ENCODE results near the gene DCLK1.

DCLK1 gene

DNA sequence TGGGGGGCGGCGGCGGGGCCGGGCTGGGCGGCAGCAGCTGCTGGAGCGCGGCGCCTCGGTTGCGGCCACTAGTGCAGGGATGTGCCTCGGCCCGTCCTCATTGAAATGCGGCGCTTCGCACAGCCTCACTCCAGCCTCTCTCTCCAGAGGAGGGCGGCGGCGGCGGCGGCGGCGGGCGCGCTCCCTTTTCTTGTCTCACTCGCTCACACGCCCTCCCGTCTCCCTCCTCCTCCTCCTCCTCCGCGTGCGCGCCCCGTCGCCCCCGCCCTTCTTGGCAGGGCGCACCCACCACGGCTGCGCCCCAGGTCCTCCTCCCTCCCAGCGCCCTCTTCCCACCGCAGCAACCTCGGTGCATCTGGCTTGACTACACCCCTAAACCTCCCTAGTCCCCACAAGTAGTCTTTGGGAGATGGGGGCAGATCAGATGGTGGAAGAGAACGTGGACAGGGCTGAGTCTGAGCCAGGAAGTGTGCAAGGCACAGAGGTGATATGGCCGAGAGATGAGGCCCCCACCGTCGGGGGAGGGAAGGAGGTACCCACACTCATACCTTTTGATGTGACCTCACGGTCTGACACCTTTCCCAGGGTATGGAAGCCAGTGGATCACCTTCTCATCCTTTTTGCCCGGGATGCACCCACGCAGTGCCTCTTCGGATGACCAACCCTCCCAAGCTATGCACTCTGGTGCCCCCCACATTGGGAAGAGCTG is at the start of gene DCLK1:
TSS of gene DCLK1 (minus strand) at position 161 of the 709 bp plus-strand sequence.
- DNase-seq (ENCODE audit: low read depth, low spot score): no peak

DNA sequence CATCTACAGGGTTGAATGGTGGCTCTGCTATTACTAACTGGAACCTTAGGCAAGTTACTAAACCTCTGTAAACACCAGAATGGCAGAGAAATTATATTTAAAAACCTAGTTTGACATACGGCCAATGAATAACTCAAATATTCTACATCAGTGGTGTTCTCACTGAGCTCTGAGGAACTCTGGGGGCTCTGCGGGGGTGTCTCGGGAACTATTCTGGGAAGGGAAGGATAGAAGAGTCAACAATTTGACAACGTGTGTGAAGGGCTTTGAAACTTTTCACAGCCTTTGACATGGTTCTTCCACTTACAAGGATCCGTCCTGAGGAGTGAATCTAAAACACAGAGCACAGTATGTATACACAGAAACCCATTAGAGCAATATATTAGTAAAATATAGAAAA is 44.4 kb upstream of the DCLK1 start:
- DNase-seq (ENCODE audit: low read depth, low spot score): no peak

DNA sequence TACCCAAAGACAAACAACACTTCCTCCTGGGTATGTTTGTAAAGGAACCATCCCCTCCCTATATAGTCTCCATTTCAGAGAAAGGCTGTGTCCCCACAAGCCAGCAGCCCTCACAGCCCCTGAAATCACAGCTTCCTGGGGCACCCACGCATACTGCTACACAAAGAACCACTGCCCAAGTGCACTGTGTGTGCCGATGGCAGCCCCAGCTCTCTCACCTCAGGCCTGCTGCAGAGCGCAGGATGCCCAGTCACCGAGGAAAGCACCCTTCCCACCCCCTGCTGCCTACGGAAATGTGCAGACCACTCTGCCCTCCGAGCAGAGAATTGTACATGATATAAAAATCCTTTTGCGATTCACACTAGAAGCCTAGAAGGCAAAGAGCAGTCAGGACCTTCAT is 43.7 kb upstream of the DCLK1 start:
- no peak for DNase-seq (ENCODE audit: low read depth, low spot score)

DNA sequence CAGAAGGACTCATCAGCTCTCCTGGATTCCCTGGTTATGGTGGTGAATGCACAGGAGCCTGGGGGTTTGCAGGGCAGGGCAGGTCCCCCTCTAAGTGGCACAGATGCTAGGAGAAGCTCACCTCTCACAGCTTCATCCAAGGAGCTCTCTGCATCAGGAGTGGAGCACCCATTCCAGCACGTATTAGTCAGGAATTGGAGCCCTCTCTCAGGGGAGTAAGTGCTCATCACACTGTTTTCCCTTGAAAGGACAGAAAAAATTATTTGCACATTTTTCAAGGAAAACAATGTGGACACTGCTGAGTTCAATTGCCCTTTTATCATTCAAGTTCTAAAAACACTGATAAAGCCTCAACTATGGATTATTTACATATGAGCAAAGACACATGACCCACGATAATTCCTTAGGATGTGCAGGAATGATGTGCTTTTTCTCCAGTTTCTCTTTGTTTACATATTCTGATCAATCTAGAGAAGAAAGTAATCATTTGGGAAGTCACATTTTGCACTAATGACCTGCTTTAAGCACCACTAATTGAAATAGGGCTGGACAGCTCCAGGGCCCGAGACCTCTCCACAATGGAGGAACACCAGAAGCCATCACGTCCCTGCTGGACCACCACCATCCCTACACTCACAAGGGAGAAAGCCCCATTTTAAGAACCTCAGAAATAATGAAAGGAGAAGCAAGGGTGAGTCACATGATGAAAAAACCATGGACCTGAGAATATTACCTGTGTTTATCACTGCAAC is 42.6 kb upstream of the DCLK1 start:
- DNase-seq (ENCODE audit: low read depth, low spot score): no peak

DNA sequence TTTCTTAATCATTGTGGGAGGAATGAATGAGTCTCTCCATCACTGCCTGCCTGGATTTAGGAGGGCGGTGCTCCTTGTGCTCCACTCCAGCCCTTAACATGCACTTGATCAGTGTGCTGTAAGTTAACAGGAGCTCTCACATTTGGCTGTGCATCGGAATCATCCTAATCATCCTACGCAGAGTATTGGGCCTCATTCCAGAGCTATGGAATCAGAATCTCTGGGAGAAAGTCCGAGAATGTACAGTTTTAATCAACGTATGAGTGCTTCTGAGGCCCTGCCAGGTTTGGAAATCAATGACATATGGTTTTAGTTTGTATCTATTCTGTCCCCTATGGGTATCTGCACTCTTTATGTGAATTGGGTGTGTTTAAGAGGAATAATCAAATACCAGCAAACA is 34.9 kb upstream of the DCLK1 start:
- no peak for DNase-seq (ENCODE audit: low read depth, low spot score)

DNA sequence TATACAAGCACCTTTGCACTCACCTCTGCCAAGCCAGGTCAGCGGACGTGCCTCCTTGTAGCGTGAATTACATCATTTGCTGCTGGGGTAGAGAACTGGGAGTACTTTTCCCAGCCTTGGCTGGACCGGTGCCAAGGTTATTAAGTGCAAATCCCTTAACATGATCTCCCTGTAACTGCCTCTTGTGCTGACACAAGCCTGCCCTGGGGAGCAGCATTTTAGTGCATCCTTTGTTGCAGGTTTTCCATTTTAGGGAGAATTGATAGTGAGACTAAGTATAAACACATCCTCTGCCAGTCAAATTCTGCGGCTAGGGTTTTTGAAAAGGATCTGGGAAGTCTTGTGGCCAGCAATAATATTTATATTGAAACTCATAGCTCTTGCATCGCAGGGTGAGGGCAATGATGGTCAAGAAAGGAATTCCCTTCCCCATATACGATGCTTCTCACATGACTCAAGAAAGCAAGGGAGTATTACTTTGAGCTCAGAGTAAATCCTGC is 32.7 kb upstream of the DCLK1 start:
- DNase-seq (ENCODE audit: low read depth, low spot score): peak; percentile 93

DNA sequence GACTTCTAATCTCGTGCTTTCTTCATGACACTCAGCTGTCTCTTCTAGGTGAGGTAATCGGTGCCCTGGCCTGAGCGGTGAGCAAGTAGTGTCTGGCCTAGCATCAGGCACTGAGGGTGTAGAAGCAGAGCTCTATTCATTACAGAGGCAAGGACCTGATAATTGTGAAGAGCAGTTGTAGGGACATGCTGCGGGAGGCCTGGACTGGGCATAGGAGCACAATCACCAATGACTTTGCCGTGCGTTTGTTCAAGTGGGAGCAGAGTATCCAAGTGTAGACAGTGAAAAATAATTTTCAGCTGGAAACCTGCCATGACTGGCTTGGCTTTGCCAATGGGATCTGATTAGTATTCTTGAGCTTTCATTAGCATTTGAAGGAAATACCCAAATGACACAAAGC is 32.1 kb upstream of the DCLK1 start:
- DNase-seq (ENCODE audit: low read depth, low spot score): no peak

DNA sequence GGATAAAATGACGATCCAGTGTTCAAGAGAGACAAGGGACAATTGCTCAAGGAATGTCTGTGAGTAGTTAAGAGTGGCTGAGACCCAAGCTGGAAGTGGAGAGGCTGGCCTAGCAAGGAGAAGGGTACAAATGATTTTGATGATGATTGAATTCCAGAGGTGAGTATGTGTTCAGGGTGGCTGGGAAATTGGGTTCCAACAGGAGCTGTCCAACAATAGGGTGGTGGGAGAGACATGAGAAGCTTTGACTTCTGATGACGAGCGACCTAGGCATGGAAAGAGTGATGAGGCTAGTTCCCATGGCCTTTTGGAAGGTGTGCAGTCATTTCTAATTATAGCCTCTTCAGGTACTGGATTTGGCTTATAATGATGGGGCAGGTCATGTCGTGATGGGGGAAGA is 29.1 kb upstream of the DCLK1 start:
- no peak for DNase-seq (ENCODE audit: low read depth, low spot score)

DNA sequence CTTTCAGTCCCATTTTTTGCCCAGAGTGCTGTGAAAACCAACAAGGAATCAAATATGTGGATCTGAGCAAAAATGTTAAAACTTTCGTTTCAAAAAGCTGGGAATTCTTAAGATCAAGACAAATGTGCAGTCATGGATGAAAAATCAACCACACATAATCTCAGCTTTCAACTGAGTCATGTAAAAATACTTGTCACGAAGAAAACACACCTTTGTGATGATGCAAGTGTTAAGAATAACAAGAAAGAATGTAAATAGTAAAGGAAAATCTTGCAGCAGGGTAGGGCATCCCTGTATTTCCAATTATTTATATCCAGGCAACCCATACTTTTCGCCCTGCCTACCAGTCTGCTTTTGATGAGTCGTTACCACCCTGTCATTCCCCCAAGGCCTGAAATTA is 27.4 kb upstream of the DCLK1 start:
- no peak for DNase-seq (ENCODE audit: low read depth, low spot score)

DNA sequence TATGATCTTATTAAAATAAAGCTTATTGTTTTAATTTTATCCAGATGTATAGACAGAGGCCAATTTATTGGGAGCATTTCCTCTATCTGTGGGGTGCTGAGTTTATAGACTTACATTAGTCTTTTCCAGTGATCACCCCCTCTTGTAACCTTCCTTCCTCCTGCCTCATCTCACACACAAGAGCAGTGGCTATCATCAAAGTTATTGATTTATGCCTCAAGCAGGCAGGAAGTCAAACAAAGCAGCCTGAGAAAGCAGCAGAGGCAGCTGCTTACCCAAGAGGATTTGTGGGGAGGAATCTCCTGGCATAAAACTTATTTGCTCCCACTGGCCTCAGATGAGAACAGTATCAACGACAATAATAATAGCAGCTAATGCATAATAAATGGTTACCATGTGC is 26.3 kb upstream of the DCLK1 start:
- peak; percentile 5 for DNase-seq (ENCODE audit: low read depth, low spot score)

DNA sequence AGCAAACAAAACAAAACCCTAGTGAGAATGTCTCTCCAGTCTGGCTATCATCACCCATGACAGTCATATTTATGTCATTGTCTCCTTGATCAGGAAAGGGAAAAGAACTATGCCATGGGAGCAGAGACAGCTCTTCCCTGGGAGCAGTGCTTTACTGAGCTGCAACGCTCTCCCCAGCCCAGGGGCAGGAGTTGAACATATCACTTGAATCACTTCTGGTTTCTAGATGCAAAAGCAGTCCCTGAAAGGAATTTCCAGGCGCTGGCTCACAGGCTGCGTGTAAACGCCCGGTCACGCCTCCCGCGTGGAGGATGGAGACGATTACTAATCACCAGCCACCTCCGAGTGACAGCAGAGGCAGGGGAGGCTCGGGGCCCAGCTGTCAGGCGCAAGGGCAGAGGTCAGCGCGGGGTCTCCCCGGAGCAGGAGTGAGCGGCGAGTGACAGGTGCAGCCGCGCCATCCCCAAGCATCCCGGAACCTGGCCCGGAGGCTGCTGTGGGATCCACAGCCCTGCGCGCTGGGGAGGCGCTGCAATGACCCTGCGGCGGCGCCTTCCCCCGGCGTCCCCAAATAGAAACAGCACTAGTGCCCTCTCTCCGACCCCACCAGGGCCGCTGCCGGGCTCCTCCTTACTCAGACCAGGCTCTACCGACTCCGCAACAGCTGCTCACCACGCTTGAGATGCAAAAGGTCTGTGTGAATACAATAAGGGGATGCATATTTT is 23.5 kb upstream of the DCLK1 start:
- no peak for DNase-seq (ENCODE audit: low read depth, low spot score)

DNA sequence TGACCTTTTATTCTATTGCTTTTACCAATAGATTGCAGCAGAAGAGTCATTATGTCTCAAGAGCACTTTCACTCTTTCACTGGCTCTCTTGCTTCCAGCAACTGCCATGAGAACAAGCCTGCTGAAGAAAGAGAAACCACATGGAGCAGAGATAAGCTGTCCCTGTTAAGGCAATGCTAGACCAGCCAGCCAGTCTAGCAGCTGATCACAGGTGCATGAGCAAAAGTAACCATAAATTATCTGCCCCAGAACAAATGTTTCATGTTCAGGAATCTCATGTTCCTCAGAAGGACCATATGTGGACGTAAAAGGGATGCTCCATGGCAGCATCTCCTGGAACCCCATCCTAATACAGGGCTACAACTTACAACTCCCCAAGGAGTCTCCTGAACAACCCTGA is 20.4 kb upstream of the DCLK1 start:
- no peak for DNase-seq (ENCODE audit: low read depth, low spot score)

DNA sequence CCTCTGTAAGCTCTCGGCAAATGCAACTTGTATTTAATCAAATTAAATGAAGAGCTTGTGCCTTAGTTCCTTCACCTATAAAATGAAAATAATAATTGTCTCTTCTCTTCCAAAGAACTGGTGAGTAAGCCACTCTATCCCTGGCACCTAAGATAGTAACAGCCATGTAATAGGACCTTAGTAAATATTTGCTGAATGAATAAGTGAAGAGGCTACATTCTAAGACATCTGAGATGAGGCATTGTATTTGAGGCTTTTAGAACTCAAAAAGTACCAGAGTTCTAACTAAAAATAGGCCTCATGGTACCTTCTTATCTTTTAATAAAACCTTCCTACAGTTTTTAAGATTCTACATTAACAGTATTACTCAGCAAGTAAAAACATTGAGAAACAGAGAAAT is 17.3 kb upstream of the DCLK1 start:
- no peak for DNase-seq (ENCODE audit: low read depth, low spot score)

DNA sequence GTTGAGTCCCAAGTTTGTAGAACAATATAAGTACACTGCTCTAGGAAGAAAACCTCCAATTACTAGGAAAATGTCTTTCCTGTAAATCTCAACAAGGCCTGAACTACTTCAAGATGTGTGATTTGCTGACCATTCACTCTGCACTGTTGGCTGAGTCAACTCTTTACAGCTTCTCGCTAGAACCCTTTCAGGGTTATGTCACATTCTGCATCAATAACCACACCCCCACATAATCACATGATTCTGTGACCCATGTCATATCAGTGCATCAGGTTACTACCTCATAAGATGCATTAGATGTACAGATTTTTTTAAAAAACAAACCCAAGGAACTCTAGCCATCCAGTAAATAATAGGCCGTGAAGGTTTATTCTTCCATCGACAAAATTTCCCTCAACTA is 16.1 kb upstream of the DCLK1 start:
- DNase-seq (ENCODE audit: low read depth, low spot score): no peak

DNA sequence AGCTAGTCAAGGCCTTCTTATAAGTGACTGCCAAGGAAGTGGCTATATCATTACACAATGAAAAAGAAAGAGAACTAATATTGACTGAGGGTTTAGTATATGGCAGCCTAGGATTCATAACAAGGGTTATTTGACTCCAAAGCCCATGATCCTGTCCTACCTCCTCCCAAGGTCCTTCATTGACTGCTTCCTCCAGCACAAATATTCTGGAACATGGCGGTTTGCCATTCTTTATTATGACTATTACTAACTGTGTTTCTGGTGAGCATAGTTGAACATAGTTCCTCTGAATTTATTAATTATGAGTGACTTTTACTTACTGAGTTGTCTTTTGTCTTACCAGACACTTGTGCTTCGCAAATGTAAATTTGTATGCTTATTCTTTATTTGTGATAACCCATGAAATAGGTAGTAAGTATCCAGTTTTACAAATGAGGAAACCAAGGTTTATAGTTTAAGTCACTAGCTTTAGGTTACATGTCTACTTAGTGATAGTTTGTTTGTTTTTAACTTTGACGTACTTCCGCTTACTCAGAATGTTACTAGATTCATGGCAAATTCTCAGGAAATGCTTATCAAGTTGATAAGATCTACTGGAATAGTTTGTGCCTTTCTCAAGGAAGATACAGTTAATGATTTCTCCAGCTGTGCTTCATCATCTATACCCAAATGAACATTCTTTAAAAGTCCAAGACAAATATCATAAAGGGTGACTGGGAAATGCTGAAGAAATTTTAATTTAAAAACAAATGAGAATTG is 15.5 kb upstream of the DCLK1 start:
- DNase-seq (ENCODE audit: low read depth, low spot score): no peak

DNA sequence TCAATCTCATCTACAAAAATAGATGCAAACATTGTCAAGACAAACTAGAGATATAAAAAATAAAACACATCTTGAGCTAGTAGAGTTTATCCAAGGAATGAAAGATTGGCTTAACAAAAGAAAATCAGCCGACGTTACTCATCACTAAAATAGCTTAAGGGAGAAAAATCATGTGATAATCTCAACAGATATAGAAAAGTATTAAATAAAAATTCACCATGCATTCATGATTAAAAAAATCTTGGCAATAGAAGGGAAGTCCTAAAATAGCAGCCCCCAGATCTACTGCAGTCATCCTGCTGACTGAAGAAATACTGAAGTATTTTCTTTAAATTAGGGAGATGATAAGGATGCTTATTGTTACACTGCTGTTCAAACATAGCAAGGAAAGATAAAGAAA is 12.6 kb upstream of the DCLK1 start:
- DNase-seq (ENCODE audit: low read depth, low spot score): no peak

DNA sequence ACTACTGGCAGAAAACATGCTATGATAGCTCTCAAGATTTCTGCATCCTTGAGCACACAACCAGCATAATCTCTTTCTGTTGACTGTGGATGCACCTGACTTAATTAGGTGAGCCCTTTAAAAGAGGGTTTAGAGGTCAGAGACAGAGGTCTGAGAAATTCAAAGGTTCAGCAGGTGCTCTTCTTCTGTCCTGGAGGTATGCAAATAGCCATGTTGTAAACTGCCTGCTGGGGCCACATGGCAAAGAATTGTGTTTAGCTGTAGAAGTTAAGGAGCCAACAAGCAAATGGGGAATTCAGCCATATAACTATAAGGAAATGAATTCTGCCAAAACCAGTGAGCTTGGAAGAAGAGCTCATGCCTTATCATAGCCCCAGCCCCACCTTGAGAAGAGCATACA is 11.6 kb upstream of the DCLK1 start:
- no peak for DNase-seq (ENCODE audit: low read depth, low spot score)

DNA sequence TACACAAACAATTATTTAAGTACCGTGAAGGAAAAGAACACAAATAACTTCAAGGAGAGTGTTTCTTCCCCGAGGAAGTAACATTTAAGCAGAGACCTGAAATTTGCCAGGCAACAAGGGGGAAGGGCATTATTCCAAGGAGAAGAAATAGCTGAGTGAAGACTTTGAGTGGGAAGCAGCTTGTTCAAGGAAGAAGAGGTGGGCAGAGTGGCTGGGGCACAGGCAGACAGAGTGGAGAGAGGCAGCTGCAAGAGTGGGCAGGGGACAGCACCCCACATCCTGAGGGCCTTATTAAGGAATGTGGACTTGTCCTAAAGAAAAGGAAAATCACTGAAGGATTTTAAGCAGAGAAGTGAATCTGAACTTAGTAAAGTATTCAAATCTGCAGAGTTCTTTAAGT is 4.7 kb upstream of the DCLK1 start:
- no peak for DNase-seq (ENCODE audit: low read depth, low spot score)

DNA sequence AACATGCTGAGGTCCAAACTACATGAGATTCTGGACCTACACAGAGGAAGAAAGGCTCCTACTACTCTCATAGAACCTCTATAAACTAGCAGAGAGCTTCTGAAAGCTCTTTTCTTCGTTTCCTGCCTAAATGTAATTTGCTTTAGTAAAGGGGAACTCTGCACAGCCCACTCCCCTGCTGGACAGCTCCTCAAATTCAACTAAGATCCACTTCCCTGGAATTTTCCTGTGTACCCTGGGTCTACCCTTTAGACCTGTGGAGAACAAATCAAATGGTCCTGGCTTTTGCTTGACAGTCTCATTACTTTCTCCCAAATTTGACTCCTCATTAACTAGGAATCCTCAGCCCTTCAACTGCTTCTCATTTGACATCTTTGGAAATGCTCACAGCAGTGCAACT is 3.5 kb upstream of the DCLK1 start:
- DNase-seq (ENCODE audit: low read depth, low spot score): no peak

DNA sequence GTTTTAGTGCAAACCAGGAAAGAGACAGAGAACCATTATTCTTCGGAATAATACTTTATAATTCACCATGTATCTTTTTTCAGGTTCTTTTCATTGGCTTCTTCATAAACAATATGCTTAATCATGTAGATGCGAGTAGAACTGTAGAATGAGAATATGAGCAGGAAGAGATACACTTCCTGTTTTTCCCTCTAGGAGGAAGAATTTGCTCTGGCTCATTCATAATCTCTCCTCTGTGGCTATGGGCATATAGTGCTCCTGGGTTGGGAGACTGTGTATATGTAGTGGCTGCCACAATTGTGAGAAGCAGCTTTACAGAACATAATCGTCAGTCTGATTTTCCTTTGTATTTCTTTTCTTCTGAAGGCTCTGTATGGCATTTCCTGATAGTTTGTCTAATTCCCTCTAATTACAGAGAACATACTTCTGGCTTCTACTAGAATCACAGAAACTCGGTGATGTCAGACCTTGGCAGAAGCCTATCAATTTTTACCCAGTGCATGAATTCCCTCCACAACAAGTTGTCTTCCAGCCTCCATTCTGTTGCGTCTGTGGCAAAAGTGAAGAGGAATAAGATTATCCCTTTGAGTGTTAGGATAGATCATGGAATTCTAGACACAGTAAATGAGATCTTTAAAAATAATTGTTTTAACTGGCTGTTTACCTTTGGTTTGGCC is 2.9 kb upstream of the DCLK1 start:
- DNase-seq (ENCODE audit: low read depth, low spot score): no peak

DNA sequence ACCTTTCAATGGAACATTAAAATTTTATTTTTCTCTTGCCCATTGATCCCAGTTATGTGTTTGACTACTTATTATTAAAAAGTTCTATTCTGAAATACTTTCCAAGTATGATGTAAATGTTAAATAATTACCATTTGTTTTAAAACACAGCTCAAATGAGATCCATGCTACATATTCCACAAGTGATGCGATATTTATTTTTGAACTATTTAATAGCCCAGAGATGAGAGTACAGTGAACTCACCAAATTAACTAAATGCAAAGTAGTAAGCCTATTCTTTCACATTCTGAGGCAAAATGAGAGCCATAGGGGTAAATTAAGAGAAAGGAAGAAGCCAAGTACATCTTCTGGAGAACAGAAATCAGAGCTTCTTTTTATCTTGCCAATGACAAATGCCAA is 1.2 kb upstream of the DCLK1 start:
- no peak for DNase-seq (ENCODE audit: low read depth, low spot score)

All from brain pericyte (primary cell).